Astrocyte (in vitro differentiated cells and primary cell): Measurements from ENCODE around the gene NUTM2D.
"Not testable (repeated sequence)": the region's sequence is repeated elsewhere in the genome, so short reads cannot be mapped to it uniquely, and the experiment has no call there.

ENCODE experiments used
- CTCF ChIP-seq: IDR thresholded peaks from 2 replicates; pipeline ENCODE4 v1.5.1; 2011; ENCODE audit warnings: low read depth, mild to moderate bottlenecking, inconsistent platforms, low read length, moderate library complexity; ENCODE audit not compliant: insufficient read depth
- EZH2 ChIP-seq: IDR thresholded peaks from 2 replicates; pipeline ENCODE4 v1.6.1; 2012; ENCODE audit warnings: mild to moderate bottlenecking, low read length, inconsistent platforms; ENCODE audit not compliant: insufficient read depth

- not testable (repeated sequence) for TF ChIP-seq CTCF, EZH2
Measured at GRCh38 chr10:87374091-87374490, 16.5 kb downstream of the NUTM2D start.
